GM12878 (cell line): ENCODE results near the gene PDE3B. TPM values are rescaled to one million over a fixed set of nuclear protein-coding genes. Genes with fewer than 3 reads are reported as not detected.
"Not testable (repeated sequence)": the region's sequence is repeated elsewhere in the genome, so short reads cannot be mapped to it uniquely, and the experiment has no call there.

Experiments
- ATAC-seq: fragments of 200-7000 bp; cut with Tn5 transposase; 3 replicates; pipeline ENCODE4 v1.9.1; 2020; ENCODE audit warnings: mild to moderate bottlenecking, moderate library complexity
- BruUV-seq: library from RNA; stranded (reverse); fragments of 400-500 nt; replicated peaks from 2 replicates; lab custom pipeline; 2021; lab: Mats Ljungman, UMichigan
- CTCF ChIA-PET: fragments of 300-600 bp; sonication (Branson Sonifier 250); formaldehyde crosslinking; extraction: SDS; loops from one replicate; lab custom pipeline; 2021; ENCODE audit warnings: inconsistent platforms; lab: Yijun Ruan, JAX
- POLR2A ChIA-PET: fragments of 350-600 bp; formaldehyde crosslinking; extraction: SDS; loops from one replicate; lab custom pipeline; 2021; ENCODE audit warnings: inconsistent platforms; lab: Charles Lee
- RAD21 ChIA-PET: fragments of 300-600 bp; sonication (Branson Sonifier 250); formaldehyde crosslinking; loops from one replicate; lab custom pipeline; 2023; ENCODE audit warnings: antibody characterized with exemption; ENCODE audit not compliant: unreplicated experiment; lab: Charles Lee
- SMC1A ChIA-PET: fragments of 300-600 bp; sonication (Branson Sonifier 250); formaldehyde crosslinking; loops from one replicate; lab custom pipeline; 2023; ENCODE audit not compliant: unreplicated experiment, uncharacterized antibody; lab: Charles Lee
- DNase-seq: peaks from one replicate; pipeline ENCODE4 v3.0.0-alpha.2; 2011; ENCODE audit warnings: low read depth, low spot score
- FAIRE-seq: peaks from 3 replicates; lab custom pipeline; 2011; peaks lifted over from hg19 to GRCh38; lab: Jason Lieb, UNC
- H2AFZ ChIP-seq: 2 replicates; pipeline ENCODE4 v1.6.0; 2011; ENCODE audit warnings: low read depth, low read length, control low read depth; ENCODE audit not compliant: control insufficient read depth
- H3K27ac ChIP-seq: 2 replicates; pipeline ENCODE4 v1.5.1; 2011; ENCODE audit warnings: control low read depth; ENCODE audit not compliant: control insufficient read depth, insufficient read depth
- H3K27me3 ChIP-seq, 2 experiments: replicated peaks in 1 of 2; 2 replicates each; pipeline versions ENCODE4 v1.6.0 to v1.6.1; 2011; ENCODE audit warnings: low read length in 1 of 2; ENCODE audit not compliant: control insufficient read depth in 2 of 2, insufficient read depth in 2 of 2
- H3K36me3 ChIP-seq, 2 experiments: 2 replicates each; pipeline ENCODE4 v1.5.1; 2011; ENCODE audit warnings: low read length in 1 of 2; ENCODE audit not compliant: control insufficient read depth in 2 of 2, insufficient read depth in 2 of 2
- H3K4me1 ChIP-seq: 2 replicates; pipeline ENCODE4 v1.6.1; 2011; ENCODE audit warnings: mild to moderate bottlenecking, low read length, moderate library complexity, mixed read lengths; ENCODE audit not compliant: control insufficient read depth, insufficient read depth
- H3K4me2 ChIP-seq: 2 replicates; pipeline ENCODE4 v1.6.0; 2011; ENCODE audit warnings: control low read depth; ENCODE audit not compliant: control insufficient read depth, insufficient read depth
- H3K4me3 ChIP-seq: fragments of 200-600 bp; sonication (generic); 2 replicates; pipeline ENCODE4 v1.5.1; 2016
- H3K79me2 ChIP-seq: 2 replicates; pipeline ENCODE4 v1.6.0; 2011; ENCODE audit warnings: low read length; ENCODE audit not compliant: control insufficient read depth, insufficient read depth
- H3K9ac ChIP-seq: 2 replicates; pipeline ENCODE4 v1.8.0; 2011; ENCODE audit warnings: low read length, control low read depth, mixed read lengths; ENCODE audit not compliant: control insufficient read depth, insufficient read depth
- H3K9me3 ChIP-seq: replicated peaks from 3 replicates; pipeline ENCODE4 v1.5.1; 2011; ENCODE audit warnings: mild to moderate bottlenecking, low read length; ENCODE audit not compliant: control insufficient read depth, insufficient read depth
- H4K20me1 ChIP-seq: 2 replicates; pipeline ENCODE4 v1.6.0; 2011; ENCODE audit not compliant: control insufficient read depth, insufficient read depth
- CUX1 ChIP-seq: IDR thresholded peaks from 2 replicates; pipeline ENCODE4 v1.6.1; 2012; ENCODE audit warnings: improper control_type of control experiment, low read depth, low read length; ENCODE audit not compliant: insufficient replicate concordance
- RELA ChIP-seq: fragments of 450-650 bp; IDR thresholded peaks from 2 replicates; pipeline ENCODE4 v1.8.0; 2014; ENCODE audit warnings: borderline replicate concordance; ENCODE audit not compliant: partially characterized antibody
- TCF12 ChIP-seq: IDR thresholded peaks from 2 replicates; pipeline ENCODE4 v1.6.1; 2011; ENCODE audit warnings: low read depth, mild to moderate bottlenecking, low read length
- USF1 ChIP-seq: IDR thresholded peaks from 2 replicates; pipeline ENCODE4 v1.6.1; 2011; ENCODE audit warnings: borderline replicate concordance, low read depth, mild to moderate bottlenecking, moderate library complexity, mixed read lengths, low read length; ENCODE audit not compliant: insufficient read depth; ENCODE audit errors: extremely low read length
- ZNF384 ChIP-seq: IDR thresholded peaks from 2 replicates; pipeline ENCODE4 v1.6.1; 2012; ENCODE audit warnings: low read depth, mild to moderate bottlenecking, low read length, improper control_type of control experiment, borderline replicate concordance
- WGBS: methylation state at CpG from one replicate; pipeline ENCODE4 v1.1.6; 2016; ENCODE audit warnings: low lambda C conversion rate; ENCODE audit not compliant: insufficient replicate concordance, insufficient coverage; ENCODE audit errors: missing lambda C conversion rate; 5-methylcytosine and 5-hydroxymethylcytosine counted together
- in situ Hi-C: fragments of 300-500 bp; cut with MboI; formaldehyde crosslinking; loops from 9 replicates; pipeline ENCODE4 v1.14.3; 2018; ENCODE audit warnings: mixed read lengths
- intact Hi-C: fragments of 100-400 bp; cut with micrococcal nuclease; formaldehyde crosslinking; loops from one replicate; pipeline ENCODE4 v1.14.2; 2022; ENCODE audit not compliant: unreplicated experiment
- polyA plus RNA-seq, 11 experiments: library from polyadenylated mRNA; depleted of rRNA in 4 of 11; unstranded in 6 of 11; stranded (reverse) in 5 of 11; fragments of >200 nt; fragmentation: Nextera tagmentation in 4 of 11; fragmentation: Illumina TruSeq in 1 of 11; extraction: Ambion mirVana in 4 of 11; extraction: Trizol in 1 of 11; gene quantifications; 1 replicate in 1 of 11; 2 replicates in 10 of 11; pipeline versions ENCODE4 v1.2.1 to v1.2.3, GENCODE V29; 2011 to 2016; ENCODE audit warnings: inconsistent platforms in 2 of 11, missing spikeins in 2 of 11, low read depth in 1 of 11
- total RNA-seq, 4 experiments: library from RNA; depleted of rRNA in 3 of 4; stranded (reverse); fragments of >200 nt in 3 of 4; fragmentation: Illumina TruSeq in 1 of 4; extraction: Trizol in 1 of 4; gene quantifications; 2 replicates each; pipeline versions ENCODE4 v1.2.1 to v1.2.3, GENCODE V29; 2013 to 2021

PDE3B gene
- total and polyA plus RNA-seq, 10 of the 15 experiments (the other 5 are each of a cell fraction or from before 2014, with no cell fraction given): 0.04 to 3.1 (median 1.9) TPM

- TF ChIP-seq RELA: no peak
- no peak for TF ChIP-seq ZNF384
- no peak for TF ChIP-seq CUX1
- no peak for TF ChIP-seq USF1
- no peak for TF ChIP-seq TCF12
These were observed 238.6 kb downstream of the PDE3B start (continued) for GRCh38 chr11:14882196-14882595.

GRCh38 chr11:14883683-14884082 lies 240.1 kb downstream of the PDE3B start:
- H3K27ac ChIP-seq, H3K27me3 ChIP-seq, FAIRE-seq, H3K9ac ChIP-seq, intact Hi-C loops, ATAC-seq, DNase-seq, H3K4me3 ChIP-seq, H3K4me2 ChIP-seq, H4K20me1 ChIP-seq, H3K36me3 ChIP-seq, RAD21 ChIA-PET, in situ Hi-C loops, POLR2A ChIA-PET, H3K4me1 ChIP-seq, H3K9me3 ChIP-seq, CTCF ChIA-PET, BruUV-seq, H2AFZ ChIP-seq, H3K79me2 ChIP-seq, SMC1A ChIA-PET: not testable (repeated sequence)
- no CpG with 5 or more reads among the region's 1 CpG for WGBS
